Brain microvascular endothelial cell (primary cell): Measurements from ENCODE around the gene FAM136A.
A peak's percentile ranks its signal among the peaks of the same experiment; 100 is the strongest.

Experiments used
- DNase-seq: peaks from one replicate; pipeline ENCODE4 v3.0.0-alpha.2; 2020
- H3K27ac ChIP-seq: fragments of 250-450 bp; sonication (Bioruptor Pico); 2 replicates; pipeline ENCODE4 v1.5.1; 2020; ENCODE audit warnings: mild to moderate bottlenecking, moderate library complexity
- H3K27me3 ChIP-seq: fragments of 250-450 bp; sonication (Bioruptor Pico); replicated peaks from 2 replicates; pipeline ENCODE4 v1.5.1; 2020; ENCODE audit warnings: mild to moderate bottlenecking
- H3K36me3 ChIP-seq: fragments of 250-450 bp; sonication (Bioruptor Pico); replicated peaks from 2 replicates; pipeline ENCODE4 v1.5.1; 2020; ENCODE audit warnings: mild to moderate bottlenecking
- H3K4me3 ChIP-seq: 2 replicates; pipeline ENCODE4 v1.5.1; 2011; ENCODE audit warnings: low read depth, mild to moderate bottlenecking, control low read depth, low read length, moderate library complexity
- in situ Hi-C: cut with HindIII; loops from 2 replicates; pipeline ENCODE4 v1.10.0; 2017; ENCODE audit warnings: low sequenced_read_pairs, low pct_ligation_motif_present
- TF ChIP-seq, protein P1 (sequence below): IDR thresholded peaks from 2 replicates; pipeline ENCODE4 v1.5.1; 2011; ENCODE audit warnings: low read depth, mild to moderate bottlenecking, moderate library complexity, low read length, control low read depth, inconsistent platforms; ENCODE audit errors: missing control alignments

Gene FAM136A

GRCh38 chr2:70261501-70261900 lies 40.4 kb downstream of the FAM136A start:
- TF ChIP-seq, protein P1, sequence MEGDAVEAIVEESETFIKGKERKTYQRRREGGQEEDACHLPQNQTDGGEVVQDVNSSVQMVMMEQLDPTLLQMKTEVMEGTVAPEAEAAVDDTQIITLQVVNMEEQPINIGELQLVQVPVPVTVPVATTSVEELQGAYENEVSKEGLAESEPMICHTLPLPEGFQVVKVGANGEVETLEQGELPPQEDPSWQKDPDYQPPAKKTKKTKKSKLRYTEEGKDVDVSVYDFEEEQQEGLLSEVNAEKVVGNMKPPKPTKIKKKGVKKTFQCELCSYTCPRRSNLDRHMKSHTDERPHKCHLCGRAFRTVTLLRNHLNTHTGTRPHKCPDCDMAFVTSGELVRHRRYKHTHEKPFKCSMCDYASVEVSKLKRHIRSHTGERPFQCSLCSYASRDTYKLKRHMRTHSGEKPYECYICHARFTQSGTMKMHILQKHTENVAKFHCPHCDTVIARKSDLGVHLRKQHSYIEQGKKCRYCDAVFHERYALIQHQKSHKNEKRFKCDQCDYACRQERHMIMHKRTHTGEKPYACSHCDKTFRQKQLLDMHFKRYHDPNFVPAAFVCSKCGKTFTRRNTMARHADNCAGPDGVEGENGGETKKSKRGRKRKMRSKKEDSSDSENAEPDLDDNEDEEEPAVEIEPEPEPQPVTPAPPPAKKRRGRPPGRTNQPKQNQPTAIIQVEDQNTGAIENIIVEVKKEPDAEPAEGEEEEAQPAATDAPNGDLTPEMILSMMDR: no peak
- peaks cover 4% of the 10 kb centered on the region for H3K36me3 ChIP-seq
- no peaks in the 10 kb centered on the region for H3K27me3 ChIP-seq
- H3K4me3 ChIP-seq: no peak overlapping the region
- no peak overlapping the region for H3K27ac ChIP-seq
- no peak for DNase-seq
- in situ Hi-C loops: no loop called here

GRCh38 chr2:70258532-70258875 lies 43.4 kb downstream of the FAM136A start:
- H3K4me3 ChIP-seq: peak overlapping the region; percentile 71
- no peak overlapping the region for H3K27ac ChIP-seq
- TF ChIP-seq, protein P1: no peak
- DNase-seq: no peak
- H3K27me3 ChIP-seq: no peaks in the 10 kb centered on the region
- H3K36me3 ChIP-seq: no peaks in the 10 kb centered on the region
- in situ Hi-C loops: no loop called here

GRCh38 chr2:70255637-70256314 lies 46.1 kb downstream of the FAM136A start:
- Histone ChIP-seq H3K36me3 (no peaks in the 10 kb centered on the region), H3K4me3 (no peak overlapping the region), H3K27me3 (no peaks in the 10 kb centered on the region), H3K27ac (no peak overlapping the region)
- TF ChIP-seq, protein P1: no peak
- in situ Hi-C loops: no loop called here
- no peak for DNase-seq

DNA sequence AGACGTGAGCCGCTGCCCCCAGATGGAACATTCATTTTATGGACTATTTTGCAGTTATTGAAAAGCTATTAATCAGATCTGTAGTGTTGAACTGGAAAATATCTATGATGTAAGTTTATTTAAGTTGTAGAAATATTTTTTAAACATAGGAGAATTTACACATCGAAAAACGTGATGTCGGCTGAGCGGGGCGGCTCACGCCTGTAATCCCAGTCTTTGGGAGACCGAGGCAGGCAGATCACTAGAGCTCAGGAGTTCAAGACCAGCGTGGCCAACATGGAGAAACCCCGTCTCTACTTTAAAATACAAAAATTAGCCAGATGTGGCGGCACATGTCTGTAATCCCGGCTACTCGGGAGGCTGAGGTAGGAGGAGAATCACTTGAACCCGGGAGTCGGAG lies 51.4 kb downstream of the FAM136A start:
- in situ Hi-C loops: no loop called here
- H3K36me3 ChIP-seq: no peaks in the 10 kb centered on the region
- H3K27ac ChIP-seq: no peak overlapping the region
- no peak for DNase-seq
- no peak overlapping the region for H3K4me3 ChIP-seq
- no peaks in the 10 kb centered on the region for H3K27me3 ChIP-seq
- TF ChIP-seq, protein P1: no peak

GRCh38 chr2:70248181-70248847 lies 53.6 kb downstream of the FAM136A start, which contains the start of gene TIA1:
Gene TIA1, minus strand, starts transcription at chr2:70248628. Its CDS starts 198 bp downstream, at chr2:70248430.
- in situ Hi-C loops: no loop called here
- TF ChIP-seq, protein P1: no peak
- H3K27me3 ChIP-seq: no peaks in the 10 kb centered on the region
- H3K36me3 ChIP-seq: no peaks in the 10 kb centered on the region
- H3K27ac ChIP-seq: peak within 1 kb of the TSS; percentile 90
- peak; percentile 98 for DNase-seq
- peak within 1 kb of the TSS; percentile 100 for H3K4me3 ChIP-seq
